A673 (cell line): ENCODE results near the gene HEPACAM2.

Experiments
- EZH2 ChIP-seq: fragments of 200-600 bp; sonication (generic); IDR thresholded peaks from 2 replicates; pipeline ENCODE4 v1.6.1; 2017; ENCODE audit warnings: borderline replicate concordance, low read depth, mild to moderate bottlenecking, mixed read lengths, antibody characterized with exemption, low read length; ENCODE audit not compliant: poor library complexity, severe bottlenecking
- TF ChIP-seq, protein P1 (sequence below): fragments of 300-800, 200-600 bp; sonication (generic); conservative IDR thresholded peaks from 2 replicates; pipeline ENCODE4 v1.5.1; 2017; ENCODE audit warnings: low read depth, mild to moderate bottlenecking, antibody characterized with exemption, low read length, moderate library complexity, mixed read lengths

DNA sequence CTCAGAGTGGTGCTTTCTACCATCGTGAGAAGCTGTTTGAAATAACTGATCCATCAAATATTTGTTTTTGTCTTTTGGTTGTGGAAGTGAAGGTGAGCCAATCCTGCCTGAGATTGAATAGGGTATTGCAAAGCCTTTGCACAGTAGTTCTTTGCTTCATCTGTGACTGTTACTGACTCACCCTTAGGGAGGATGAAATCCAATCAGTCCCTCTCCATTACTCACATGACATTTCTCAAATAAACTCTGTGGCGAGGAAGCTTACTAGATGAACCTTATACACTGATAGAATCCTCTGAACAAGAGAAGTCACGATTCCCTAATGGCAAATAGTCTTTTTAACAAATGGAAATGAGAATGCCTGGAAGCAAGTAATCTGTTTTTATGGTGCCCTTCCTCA, 31.9 kb downstream of the HEPACAM2 start:
- TF ChIP-seq, protein P1, sequence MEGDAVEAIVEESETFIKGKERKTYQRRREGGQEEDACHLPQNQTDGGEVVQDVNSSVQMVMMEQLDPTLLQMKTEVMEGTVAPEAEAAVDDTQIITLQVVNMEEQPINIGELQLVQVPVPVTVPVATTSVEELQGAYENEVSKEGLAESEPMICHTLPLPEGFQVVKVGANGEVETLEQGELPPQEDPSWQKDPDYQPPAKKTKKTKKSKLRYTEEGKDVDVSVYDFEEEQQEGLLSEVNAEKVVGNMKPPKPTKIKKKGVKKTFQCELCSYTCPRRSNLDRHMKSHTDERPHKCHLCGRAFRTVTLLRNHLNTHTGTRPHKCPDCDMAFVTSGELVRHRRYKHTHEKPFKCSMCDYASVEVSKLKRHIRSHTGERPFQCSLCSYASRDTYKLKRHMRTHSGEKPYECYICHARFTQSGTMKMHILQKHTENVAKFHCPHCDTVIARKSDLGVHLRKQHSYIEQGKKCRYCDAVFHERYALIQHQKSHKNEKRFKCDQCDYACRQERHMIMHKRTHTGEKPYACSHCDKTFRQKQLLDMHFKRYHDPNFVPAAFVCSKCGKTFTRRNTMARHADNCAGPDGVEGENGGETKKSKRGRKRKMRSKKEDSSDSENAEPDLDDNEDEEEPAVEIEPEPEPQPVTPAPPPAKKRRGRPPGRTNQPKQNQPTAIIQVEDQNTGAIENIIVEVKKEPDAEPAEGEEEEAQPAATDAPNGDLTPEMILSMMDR: no peak
- TF ChIP-seq EZH2: no peak
